Thyroid gland (tissue), 4 donors: ENCODE data around the gene PRKAA1.

Source experiments
- POLR2A ChIP-seq, 2 donors: fragments of 450-650 bp; IDR thresholded peaks; one replicate each; pipeline ENCODE4 v1.6.1; 2017; ENCODE audit warnings: antibody characterized with exemption in 2 of 2, mild to moderate bottlenecking in 2 of 2, moderate library complexity in 1 of 2
- TF ChIP-seq, protein P1 (sequence below), 6 experiments: fragments of 200-600 bp in 3 of 6; fragments of 450-650 bp in 3 of 6; sonication (generic) in 3 of 6; IDR thresholded peaks; one replicate each; pipeline ENCODE4 v1.5.1; 2016 to 2019; ENCODE audit warnings: antibody characterized with exemption in 6 of 6, mild to moderate bottlenecking in 2 of 6, inconsistent platforms in 1 of 6, moderate library complexity in 1 of 6

DNA sequence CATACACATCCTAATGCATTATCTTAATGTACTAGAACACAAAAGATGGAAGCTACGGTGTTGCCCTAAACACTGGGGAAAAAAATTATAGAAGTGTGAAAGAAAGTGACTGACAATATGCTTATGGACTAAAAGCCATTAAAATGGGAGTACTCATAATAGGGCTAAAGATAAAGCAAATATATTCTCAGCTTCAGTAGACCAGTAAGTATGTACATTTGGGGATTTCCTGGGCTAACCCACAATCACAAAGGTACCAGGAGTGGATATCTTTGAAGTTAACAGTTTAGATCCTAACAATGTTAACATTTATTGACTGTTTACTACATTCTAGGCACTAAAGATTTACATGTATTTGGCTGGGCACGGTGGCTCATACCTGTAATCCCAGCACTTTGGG lies 81.6 kb downstream of the PRKAA1 start:
- TF ChIP-seq, protein P1, sequence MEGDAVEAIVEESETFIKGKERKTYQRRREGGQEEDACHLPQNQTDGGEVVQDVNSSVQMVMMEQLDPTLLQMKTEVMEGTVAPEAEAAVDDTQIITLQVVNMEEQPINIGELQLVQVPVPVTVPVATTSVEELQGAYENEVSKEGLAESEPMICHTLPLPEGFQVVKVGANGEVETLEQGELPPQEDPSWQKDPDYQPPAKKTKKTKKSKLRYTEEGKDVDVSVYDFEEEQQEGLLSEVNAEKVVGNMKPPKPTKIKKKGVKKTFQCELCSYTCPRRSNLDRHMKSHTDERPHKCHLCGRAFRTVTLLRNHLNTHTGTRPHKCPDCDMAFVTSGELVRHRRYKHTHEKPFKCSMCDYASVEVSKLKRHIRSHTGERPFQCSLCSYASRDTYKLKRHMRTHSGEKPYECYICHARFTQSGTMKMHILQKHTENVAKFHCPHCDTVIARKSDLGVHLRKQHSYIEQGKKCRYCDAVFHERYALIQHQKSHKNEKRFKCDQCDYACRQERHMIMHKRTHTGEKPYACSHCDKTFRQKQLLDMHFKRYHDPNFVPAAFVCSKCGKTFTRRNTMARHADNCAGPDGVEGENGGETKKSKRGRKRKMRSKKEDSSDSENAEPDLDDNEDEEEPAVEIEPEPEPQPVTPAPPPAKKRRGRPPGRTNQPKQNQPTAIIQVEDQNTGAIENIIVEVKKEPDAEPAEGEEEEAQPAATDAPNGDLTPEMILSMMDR (IDR thresholded peaks at IDR 0.05) = no peak
- TF ChIP-seq POLR2A (IDR thresholded peaks at IDR 0.05) = no peak
